ENCODE results near the gene TMEM229B.

GRCh38 chr14:67446371-67447032 lies 42.0 kb downstream of the TMEM229B start:
- no peak for TF ChIP-seq CTCF (conservative IDR thresholded peaks at IDR 0.05)
- TF ChIP-seq EZH2 (IDR thresholded peaks at IDR 0.05; ENCODE audit: low read depth) = no peak
